ENCODE results near the gene CHD9. TPM values are rescaled to one million over a fixed set of nuclear protein-coding genes. Genes with fewer than 3 reads are reported as not detected.

The CHD9 gene
- total RNA-seq, 4 donors from 2014 or later: 37.4 to 112 (median 64.4) TPM

GRCh38 chr16:53105565-53105964 is 50.8 kb downstream of the CHD9 start:
- Histone ChIP-seq H3K4me1 (peaks cover 4 to 22% (median 9%) of the 10 kb centered on the region in 4 donors), H3K4me3 (no peak overlapping the region), H3K36me3 (no peaks in the 10 kb centered on the region), H3K27me3 (no peaks in the 10 kb centered on the region), H3K27ac (no peak overlapping the region), H3K9me3 (no peaks in the 10 kb centered on the region)
- intact Hi-C loops (cut with DNase I; ENCODE audit: low total_unique reads): no loop called here
- in situ Hi-C loops (cut with MboI; ENCODE audit: low pct_ligation_motif_present in 1 of 4, low pct_unique_long_range_greater_than_20kb in 1 of 4, low sequenced_read_pairs in 3 of 4): no loop called here
- DNase-seq: no peak
- 90 to 96% methylated on average over 5 of the region's 5 CpGs for WGBS, 2 donors (ENCODE audit: low coverage in 1 of 2)
- TF ChIP-seq POLR2A (IDR thresholded peaks at IDR 0.05) (no peak), POLR2AphosphoS5 (IDR thresholded peaks at IDR 0.05) (no peak), EP300 (IDR thresholded peaks at IDR 0.05; ENCODE audit: low read depth) (no peak), CTCF (IDR thresholded peaks at IDR 0.05) (no peak)

GRCh38 chr16:53111078-53111791 is 56.4 kb downstream of the CHD9 start:
- DNase-seq: no peak
- 64 to 72% methylated on average over 3 to 5 of the region's 5 CpGs for WGBS, 2 donors (ENCODE audit: low coverage in 1 of 2)
- intact Hi-C loops (cut with DNase I; ENCODE audit: low total_unique reads): no loop called here
- H3K4me3 ChIP-seq: no peak overlapping the region
- H3K27ac ChIP-seq: no peak overlapping the region
- no peaks in the 10 kb centered on the region for H3K9me3 ChIP-seq
- TF ChIP-seq EP300 (IDR thresholded peaks at IDR 0.05; ENCODE audit: low read depth): no peak
- TF ChIP-seq POLR2AphosphoS5 (IDR thresholded peaks at IDR 0.05): no peak
- no peak for TF ChIP-seq POLR2A (IDR thresholded peaks at IDR 0.05)
- TF ChIP-seq CTCF (IDR thresholded peaks at IDR 0.05): no peak
- H3K27me3 ChIP-seq: no peaks in the 10 kb centered on the region
- peaks cover 0 to 24% (median 2%) of the 10 kb centered on the region in 4 donors for H3K4me1 ChIP-seq
- H3K36me3 ChIP-seq: no peaks in the 10 kb centered on the region
- in situ Hi-C loops (cut with MboI; ENCODE audit: low pct_ligation_motif_present in 1 of 4, low pct_unique_long_range_greater_than_20kb in 1 of 4, low sequenced_read_pairs in 3 of 4): no loop called here

- no peaks in the 10 kb centered on the region for H3K36me3 ChIP-seq
- WGBS, 2 donors (ENCODE audit: low coverage in 1 of 2): 22 to 27% methylated on average over 1 of the region's 1 CpG
- intact Hi-C loops (cut with DNase I; ENCODE audit: low total_unique reads) (no loop called here), in situ Hi-C loops (cut with MboI; ENCODE audit: low pct_ligation_motif_present in 1 of 4, low pct_unique_long_range_greater_than_20kb in 1 of 4, low sequenced_read_pairs in 3 of 4) (no loop called here)
- no peak for DNase-seq
- no peak for TF ChIP-seq POLR2A (IDR thresholded peaks at IDR 0.05)
- no peak for TF ChIP-seq EP300 (IDR thresholded peaks at IDR 0.05; ENCODE audit: low read depth)
- TF ChIP-seq CTCF (IDR thresholded peaks at IDR 0.05): no peak
- TF ChIP-seq POLR2AphosphoS5 (IDR thresholded peaks at IDR 0.05): no peak
- peaks cover 0 to 24% (median 2%) of the 10 kb centered on the region in 4 donors for H3K4me1 ChIP-seq
- no peaks in the 10 kb centered on the region for H3K27me3 ChIP-seq
- no peaks in the 10 kb centered on the region for H3K9me3 ChIP-seq
- no peak overlapping the region for H3K4me3 ChIP-seq
- peak overlapping the region in 1 of 4 donors; percentile 2 for H3K27ac ChIP-seq
Observed at GRCh38 chr16:53112015-53112414, 57.2 kb downstream of the CHD9 start.

GRCh38 chr16:53115047-53115446 is 60.3 kb downstream of the CHD9 start:
- Histone ChIP-seq H3K9me3 (no peaks in the 10 kb centered on the region), H3K27me3 (no peaks in the 10 kb centered on the region), H3K36me3 (no peaks in the 10 kb centered on the region), H3K4me3 (no peak overlapping the region), H3K4me1 (peaks cover 0 to 24% (median 2%) of the 10 kb centered on the region in 4 donors), H3K27ac (no peak overlapping the region)
- in situ Hi-C loops (cut with MboI; ENCODE audit: low pct_ligation_motif_present in 1 of 4, low pct_unique_long_range_greater_than_20kb in 1 of 4, low sequenced_read_pairs in 3 of 4): no loop called here
- no peak for DNase-seq
- intact Hi-C loops (cut with DNase I; ENCODE audit: low total_unique reads): no loop called here
- 75 to 80% methylated on average over 2 of the region's 2 CpGs for WGBS, 2 donors (ENCODE audit: low coverage in 1 of 2)
- no peak for TF ChIP-seq POLR2A (IDR thresholded peaks at IDR 0.05)
- TF ChIP-seq EP300 (IDR thresholded peaks at IDR 0.05; ENCODE audit: low read depth): no peak
- no peak for TF ChIP-seq POLR2AphosphoS5 (IDR thresholded peaks at IDR 0.05)
- TF ChIP-seq CTCF (IDR thresholded peaks at IDR 0.05): no peak
